Esophagus muscularis mucosa (tissue), 3 donors: ENCODE results near the gene IFT88.

Experiments
- CTCF ChIP-seq, 3 experiments: fragments of 200-600 bp in 2 of 3; fragments of 450-650 bp in 1 of 3; sonication (generic) in 2 of 3; IDR thresholded peaks; one replicate each; pipeline ENCODE4 v1.5.1; 2017 to 2019; ENCODE audit warnings: antibody characterized with exemption in 3 of 3, mild to moderate bottlenecking in 2 of 3, moderate library complexity in 1 of 3
- POLR2AphosphoS5 ChIP-seq, 2 donors: sonication (generic); formaldehyde crosslinking; IDR thresholded peaks; one replicate each; pipeline ENCODE4 v1.6.1; 2017; ENCODE audit warnings: antibody characterized with exemption in 2 of 2

GRCh38 chr13:20720499-20720898, 153.5 kb downstream of the IFT88 start:
- no peak for TF ChIP-seq CTCF (IDR thresholded peaks at IDR 0.05)
- no peak for TF ChIP-seq POLR2AphosphoS5 (IDR thresholded peaks at IDR 0.05)
